Psoas muscle (tissue), 8 donors: ENCODE results near the gene NRP1. TPM values are rescaled to one million over a fixed set of nuclear protein-coding genes. Genes with fewer than 3 reads are reported as not detected.

Experiments used
- ATAC-seq, 4 donors: fragments of 200-7000 bp; cut with Tn5 transposase; one replicate each; pipeline ENCODE4 v1.9.1; 2020; ENCODE audit warnings: moderate library complexity in 3 of 4, mild to moderate bottlenecking in 2 of 4
- DNase-seq, 2 donors: peaks; one replicate each; pipeline ENCODE4 v3.0.0-alpha.2; 2020
- H3K27ac ChIP-seq: fragments of 200-600 bp; one replicate; pipeline ENCODE4 v1.8.0; 2022
- H3K27me3 ChIP-seq, 3 donors: fragments of 200-600 bp in 1 of 3; one replicate each; pipeline versions ENCODE4 v1.6.1 to v1.8.0; 2013 to 2022; ENCODE audit warnings: low read length in 2 of 3, mild to moderate bottlenecking in 2 of 3, moderate library complexity in 1 of 3; ENCODE audit not compliant: insufficient read depth in 3 of 3
- H3K36me3 ChIP-seq, 2 donors: fragments of 200-600 bp in 1 of 2; one replicate each; pipeline versions ENCODE4 v1.6.1 to v1.8.0; 2013 to 2022; ENCODE audit warnings: low read depth in 1 of 2, mild to moderate bottlenecking in 1 of 2, moderate library complexity in 1 of 2; ENCODE audit not compliant: insufficient read depth in 1 of 2
- H3K4me1 ChIP-seq: fragments of 200-600 bp; one replicate; pipeline ENCODE4 v1.8.0; 2022
- H3K4me3 ChIP-seq: fragments of 200-600 bp; one replicate; pipeline ENCODE4 v1.8.0; 2022; ENCODE audit warnings: mild to moderate bottlenecking
- H3K9me3 ChIP-seq: fragments of 200-600 bp; one replicate; pipeline ENCODE4 v1.8.0; 2022
- CTCF ChIP-seq: fragments of 200-600 bp; IDR thresholded peaks from one replicate; pipeline ENCODE4 v1.8.0; 2022; ENCODE audit warnings: antibody characterized with exemption
- WGBS, 3 donors: extraction: QIAGEN DNeasy Blood & Tissue Kit; methylation state at CpG; one replicate each; pipeline versions ENCODE4 v1.1.6 to v1.1.7; 2013; 5-methylcytosine and 5-hydroxymethylcytosine counted together
- intact Hi-C, 2 donors: fragments of 100-400 bp; cut with DNase I; formaldehyde crosslinking; loops; one replicate each; pipeline versions ENCODE4 v1.11.0 to v1.14.2; 2022
- polyA plus RNA-seq, 3 donors: library from polyadenylated mRNA; stranded (reverse); fragments of 200-250 nt; gene quantifications; one replicate each; pipeline ENCODE4 v1.2.3, GENCODE V29; 2013
- total RNA-seq, 4 donors: library from RNA; stranded (reverse); fragmentation: NEBNext Ultra II Directional in 2 of 4; extraction: Animal tissue kit (Norgen Biotek cat#: 25700) in 2 of 4; gene quantifications; one replicate each; pipeline versions ENCODE4 v1.2.1 to v1.2.4, GENCODE V29; 2021 to 2023
- donor health status: healthy with polysubstance abuse.
- donor health status: DM: no; HTN: no; CAD: no; lungs with moderate emphysema.
- donor health status: Bipolar disorder and iron deficiency.
- donor health status: healthy.
- donor health status: DM: yes; HTN: yes; CAD: no.
- donor health status: DM: no; HTN: no; CAD: no.
- donor health status: DM: no; HTN: no; CAD: no.
- donor health status: DM: yes; HTN: yes; CAD: no.

NRP1 gene
- total and polyA plus RNA-seq, 7 donors = 10.9 to 54.8 (median 31.2) TPM

- H3K4me3 ChIP-seq = peak overlapping the region; percentile 60
- no peaks in the 10 kb centered on the region for H3K27me3 ChIP-seq
- peaks cover 50% of the 10 kb centered on the region for H3K4me1 ChIP-seq
- DNase-seq (no peak), ATAC-seq (peak in 1 of 4 donors; percentile 34)
- intact Hi-C loops = no loop called here
- TF ChIP-seq CTCF = no peak
- H3K9me3 ChIP-seq = no peaks in the 10 kb centered on the region
- H3K36me3 ChIP-seq = peaks cover 3 to 15% of the 10 kb centered on the region in 2 donors
- WGBS, 3 donors = 54 to 68% (median 54%) methylated on average over 6 of the region's 6 CpGs
- peak overlapping the region; percentile 88 for H3K27ac ChIP-seq
Measured at GRCh38 chr10:33274096-33274785, 60.2 kb downstream of the NRP1 start.

DNA sequence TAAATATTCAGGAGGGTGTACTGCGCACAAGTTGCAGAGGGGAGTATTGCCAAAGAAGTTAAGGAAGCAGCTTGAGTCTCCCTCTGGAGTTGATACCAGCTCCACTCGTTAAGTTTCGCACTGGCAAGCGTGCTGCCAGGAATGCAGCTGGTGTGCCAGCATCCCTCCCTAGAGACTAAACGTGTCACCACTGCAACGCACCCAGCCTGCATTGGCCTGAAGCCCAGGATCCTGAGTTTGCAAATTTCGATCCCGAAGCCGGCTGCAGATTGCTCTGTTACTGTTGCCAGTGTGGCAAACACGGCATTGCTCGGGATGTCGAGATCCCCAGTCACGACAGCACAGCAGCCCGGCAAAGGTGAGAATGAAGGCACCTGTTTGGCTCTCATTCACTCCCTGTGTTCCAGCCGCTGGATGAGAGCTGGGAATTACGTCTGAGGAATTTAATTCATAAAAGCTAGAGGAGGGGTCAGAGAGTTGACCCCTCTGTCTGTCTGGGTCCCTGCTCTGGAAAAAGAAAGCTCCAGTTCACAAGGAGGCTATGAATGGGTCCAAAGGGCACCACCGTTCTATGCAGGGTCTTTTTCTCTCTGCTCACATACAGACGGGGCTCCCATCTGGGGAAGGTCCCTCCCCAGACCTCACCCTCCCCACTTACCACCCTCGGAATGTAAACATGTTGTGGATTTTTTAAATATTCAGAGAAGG, 61.0 kb downstream of the NRP1 start:
- H3K4me3 ChIP-seq = peak overlapping the region; percentile 60
- ATAC-seq = peak; percentile 94 to 96 (median 94)

DNA sequence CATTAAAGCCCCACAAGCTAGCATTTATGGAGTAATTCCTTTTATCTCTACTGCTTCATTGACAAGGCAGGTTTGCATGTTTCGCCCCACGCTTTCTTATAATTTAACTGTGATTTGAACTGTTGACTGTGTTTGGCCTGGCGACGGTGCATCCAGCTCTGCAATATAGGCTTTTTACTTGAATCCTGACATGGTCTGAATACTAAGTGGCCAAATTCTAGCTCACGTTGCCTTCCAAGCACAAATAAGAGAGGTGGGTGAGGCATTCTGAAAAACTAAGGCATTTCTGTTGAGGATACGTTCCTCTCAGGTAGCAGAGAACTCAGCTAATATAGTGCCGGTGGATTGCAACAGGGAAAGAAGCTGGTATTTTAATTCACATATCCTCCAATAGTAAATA, 61.8 kb downstream of the NRP1 start:
- Histone ChIP-seq H3K27ac (peak overlapping the region; percentile 88), H3K4me1 (peaks cover 45% of the 10 kb centered on the region), H3K9me3 (no peaks in the 10 kb centered on the region), H3K4me3 (peak overlapping the region; percentile 60), H3K27me3 (no peaks in the 10 kb centered on the region), H3K36me3 (peaks cover 0 to 32% of the 10 kb centered on the region in 2 donors)
- WGBS, 3 donors = 54 to 58% (median 57%) methylated on average over 7 of the region's 7 CpGs
- no peak for TF ChIP-seq CTCF
- ATAC-seq (peak in 1 of 4 donors; percentile 20), DNase-seq (no peak)
- intact Hi-C loops = no loop called here

More for the DNA sequence above, 61.0 kb downstream of the NRP1 start:
- H3K9me3 ChIP-seq = no peaks in the 10 kb centered on the region
- peak overlapping the region; percentile 88 for H3K27ac ChIP-seq
- 4 to 13% (median 6%) methylated on average over 19 of the region's 19 CpGs for WGBS, 3 donors
- peaks cover 50% of the 10 kb centered on the region for H3K4me1 ChIP-seq
- TF ChIP-seq CTCF = peak; percentile 17
- no peaks in the 10 kb centered on the region for H3K27me3 ChIP-seq
- intact Hi-C loops = no loop called here
- peaks cover 0 to 23% of the 10 kb centered on the region in 2 donors for H3K36me3 ChIP-seq
- DNase-seq = peak; percentile 88 to 92

- Histone ChIP-seq H3K27ac (peak overlapping the region; percentile 88), H3K4me3 (no peak overlapping the region), H3K4me1 (peaks cover 39% of the 10 kb centered on the region), H3K9me3 (no peaks in the 10 kb centered on the region), H3K36me3 (peaks cover 0 to 34% of the 10 kb centered on the region in 2 donors), H3K27me3 (no peaks in the 10 kb centered on the region)
- 55 to 58% (median 55%) methylated on average over 4 of the region's 4 CpGs for WGBS, 3 donors
- no peak for ATAC-seq
- no peak for TF ChIP-seq CTCF
- no peak for DNase-seq
- intact Hi-C loops = no loop called here
Measured at GRCh38 chr10:33271969-33272583, 62.4 kb downstream of the NRP1 start.
